NT2/D1 (cell line): ENCODE results near the gene WDR77.

Source experiments
- SUZ12 ChIP-seq: IDR thresholded peaks from 2 replicates; pipeline ENCODE4 v1.6.1; 2011; ENCODE audit not compliant: insufficient read length, insufficient read depth; ENCODE audit errors: extremely low read depth
- ZNF274 ChIP-seq: IDR thresholded peaks from 2 replicates; pipeline ENCODE4 v1.6.1; 2011; ENCODE audit warnings: mild to moderate bottlenecking, low read depth, low read length

GRCh38 chr1:111462370-111463028, 13.4 kb upstream of the WDR77 start:
- no peak for TF ChIP-seq ZNF274
- TF ChIP-seq SUZ12: no peak
